Effector memory CD4-positive, alpha-beta T cell (primary cell): ENCODE measurements around the gene TEKTIP1.

ENCODE experiments used
- DNase-seq, 3 donors: peaks; one replicate each; pipeline ENCODE4 v3.0.0-alpha.2; 2020
- H3K27ac ChIP-seq: 2 replicates; pipeline ENCODE4 v1.7.0; 2013; ENCODE audit warnings: mild to moderate bottlenecking, low read length, moderate library complexity; ENCODE audit not compliant: insufficient read depth, poor library complexity, severe bottlenecking
- H3K27me3 ChIP-seq: replicated peaks from 2 replicates; pipeline ENCODE4 v1.7.0; 2013; ENCODE audit warnings: mild to moderate bottlenecking, low read length; ENCODE audit not compliant: insufficient read depth, control insufficient read depth, poor library complexity, severe bottlenecking
- H3K36me3 ChIP-seq: 2 replicates; pipeline ENCODE4 v1.7.0; 2013; ENCODE audit warnings: mild to moderate bottlenecking, low read length, moderate library complexity; ENCODE audit not compliant: control insufficient read depth, insufficient read depth
- H3K4me1 ChIP-seq: 2 replicates; pipeline ENCODE4 v1.7.0; 2013; ENCODE audit warnings: low read length, mild to moderate bottlenecking; ENCODE audit not compliant: control insufficient read depth, insufficient read depth, poor library complexity, severe bottlenecking
- H3K4me3 ChIP-seq: 2 replicates; pipeline ENCODE4 v1.7.0; 2013; ENCODE audit warnings: low read length, low read depth, mild to moderate bottlenecking; ENCODE audit not compliant: insufficient read depth, poor library complexity, severe bottlenecking
- H3K9me3 ChIP-seq: 2 replicates; pipeline ENCODE4 v1.7.0; 2013; ENCODE audit warnings: mild to moderate bottlenecking, low read length, moderate library complexity; ENCODE audit not compliant: control insufficient read depth

TEKTIP1 gene

GRCh38 chr19:3547767-3548282, 8.9 kb downstream of the TEKTIP1 start:
- DNase-seq = no peak
- peaks cover 36% of the 10 kb centered on the region for H3K36me3 ChIP-seq
- H3K27ac ChIP-seq = no peak overlapping the region
- H3K9me3 ChIP-seq = no peaks in the 10 kb centered on the region
- H3K4me1 ChIP-seq = no peaks in the 10 kb centered on the region
- no peak overlapping the region for H3K4me3 ChIP-seq
- H3K27me3 ChIP-seq = no peaks in the 10 kb centered on the region

- peaks cover 2% of the 10 kb centered on the region for H3K4me1 ChIP-seq
- H3K4me3 ChIP-seq = no peak overlapping the region
- H3K36me3 ChIP-seq = peaks cover 36% of the 10 kb centered on the region
- no peaks in the 10 kb centered on the region for H3K9me3 ChIP-seq
- no peak overlapping the region for H3K27ac ChIP-seq
- no peak for DNase-seq
- H3K27me3 ChIP-seq = no peaks in the 10 kb centered on the region
Measured at GRCh38 chr19:3548606-3549005, 9.6 kb downstream of the TEKTIP1 start.

- H3K27me3 ChIP-seq = no peaks in the 10 kb centered on the region
- no peak overlapping the region for H3K27ac ChIP-seq
- peaks cover 30% of the 10 kb centered on the region for H3K36me3 ChIP-seq
- H3K4me3 ChIP-seq = no peak overlapping the region
- no peak for DNase-seq
- H3K4me1 ChIP-seq = peaks cover 12% of the 10 kb centered on the region
- H3K9me3 ChIP-seq = no peaks in the 10 kb centered on the region
Measured at GRCh38 chr19:3549816-3550215, 10.8 kb downstream of the TEKTIP1 start.

GRCh38 chr19:3550947-3551791, 12.2 kb downstream of the TEKTIP1 start:
- Histone ChIP-seq H3K27me3 (no peaks in the 10 kb centered on the region), H3K4me3 (no peak overlapping the region), H3K9me3 (no peaks in the 10 kb centered on the region), H3K4me1 (peaks cover 26% of the 10 kb centered on the region), H3K36me3 (peaks cover 20% of the 10 kb centered on the region), H3K27ac (no peak overlapping the region)
- DNase-seq = no peak

GRCh38 chr19:3551792-3552095, 12.8 kb downstream of the TEKTIP1 start:
- Histone ChIP-seq H3K27me3 (no peaks in the 10 kb centered on the region), H3K9me3 (no peaks in the 10 kb centered on the region), H3K27ac (no peak overlapping the region), H3K4me3 (no peak overlapping the region), H3K4me1 (peaks cover 32% of the 10 kb centered on the region), H3K36me3 (peaks cover 19% of the 10 kb centered on the region)
- DNase-seq = no peak

GRCh38 chr19:3554254-3555083, 15.5 kb downstream of the TEKTIP1 start:
- peak in 2 of 3 donors; percentile 36 to 51 for DNase-seq
- Histone ChIP-seq H3K27me3 (no peaks in the 10 kb centered on the region), H3K4me1 (peaks cover 40% of the 10 kb centered on the region), H3K4me3 (peak overlapping the region; percentile 41), H3K9me3 (no peaks in the 10 kb centered on the region), H3K36me3 (no peaks in the 10 kb centered on the region), H3K27ac (peak overlapping the region; percentile 78)

- no peak for DNase-seq
- Histone ChIP-seq H3K27me3 (no peaks in the 10 kb centered on the region), H3K4me3 (peak overlapping the region; percentile 86), H3K4me1 (peaks cover 40% of the 10 kb centered on the region), H3K9me3 (no peaks in the 10 kb centered on the region), H3K36me3 (no peaks in the 10 kb centered on the region), H3K27ac (peak overlapping the region; percentile 64)
Measured at GRCh38 chr19:3555653-3556422, 16.9 kb downstream of the TEKTIP1 start.

GRCh38 chr19:3556423-3556977, 17.5 kb downstream of the TEKTIP1 start:
- Histone ChIP-seq H3K9me3 (no peaks in the 10 kb centered on the region), H3K36me3 (no peaks in the 10 kb centered on the region), H3K27ac (peak overlapping the region; percentile 64), H3K27me3 (no peaks in the 10 kb centered on the region), H3K4me1 (peaks cover 40% of the 10 kb centered on the region), H3K4me3 (peak overlapping the region; percentile 86)
- DNase-seq = no peak

- peaks cover 40% of the 10 kb centered on the region for H3K4me1 ChIP-seq
- H3K4me3 ChIP-seq = peak overlapping the region; percentile 86
- DNase-seq = peak; percentile 60 to 72 (median 66)
- H3K27me3 ChIP-seq = no peaks in the 10 kb centered on the region
- peak overlapping the region; percentile 64 for H3K27ac ChIP-seq
- H3K36me3 ChIP-seq = no peaks in the 10 kb centered on the region
- no peaks in the 10 kb centered on the region for H3K9me3 ChIP-seq
Measured at GRCh38 chr19:3556978-3557460, 18.0 kb downstream of the TEKTIP1 start.
